Ovary (tissue), 3 donors: ENCODE measurements around the gene ETHE1.

Source experiments
- CTCF ChIP-seq, 3 donors: fragments of 450-650 bp in 2 of 3; fragments of 200-600 bp in 1 of 3; IDR thresholded peaks; one replicate each; pipeline versions ENCODE4 v1.5.1 to v1.8.0; 2016 to 2022; ENCODE audit warnings: antibody characterized with exemption in 3 of 3, mild to moderate bottlenecking in 1 of 3
- EP300 ChIP-seq: sonication (generic); formaldehyde crosslinking; IDR thresholded peaks from one replicate; pipeline ENCODE4 v1.6.1; 2017; ENCODE audit warnings: antibody characterized with exemption
- POLR2A ChIP-seq: fragments of 450-650 bp; IDR thresholded peaks from one replicate; pipeline ENCODE4 v1.6.1; 2017; ENCODE audit warnings: antibody characterized with exemption, mild to moderate bottlenecking, moderate library complexity
- donor health status: DM: no; HTN: no; CAD: no.

- TF ChIP-seq CTCF (IDR thresholded peaks at IDR 0.05) = no peak
- no peak for TF ChIP-seq POLR2A
- TF ChIP-seq EP300 = no peak
Observed at GRCh38 chr19:43502419-43502976, 24.5 kb downstream of the ETHE1 start.
